A549 (cell line): ENCODE measurements around the gene FGGY.

Source experiments
- CBX8 ChIP-seq: fragments of 200-600 bp; sonication (generic); IDR thresholded peaks from 2 replicates; pipeline ENCODE4 v1.6.1; 2016
- CEBPB ChIP-seq, 2 experiments: fragments of >200 bp in 1 of 2; sonication (Bioruptor Twin) in 1 of 2; formaldehyde crosslinking in 1 of 2; IDR thresholded peaks; 2 replicates each; pipeline ENCODE4 v1.6.1; 2012 to 2016
- EP300 ChIP-seq, 2 experiments: fragments of >200 bp; sonication (Bioruptor Twin); formaldehyde crosslinking; IDR thresholded peaks; 2 replicates in 1 of 2; 3 replicates in 1 of 2; pipeline ENCODE4 v1.6.1; 2016 to 2017
- HDAC2 ChIP-seq: fragments of 200-600 bp; sonication (generic); IDR thresholded peaks from 2 replicates; pipeline ENCODE4 v1.6.1; 2016
- JUN ChIP-seq, 2 experiments: fragments of >200 bp; sonication (Bioruptor Twin); formaldehyde crosslinking; IDR thresholded peaks; 2 replicates in 1 of 2; 3 replicates in 1 of 2; pipeline ENCODE4 v1.6.1; 2016 to 2017
- KDM5A ChIP-seq: fragments of 200-600 bp; sonication (generic); IDR thresholded peaks from 2 replicates; pipeline ENCODE4 v1.6.1; 2016; ENCODE audit warnings: antibody characterized with exemption, mild to moderate bottlenecking
- MAZ ChIP-seq: fragments of 150-350 bp; IDR thresholded peaks from 2 replicates; pipeline ENCODE4 v1.6.1; 2014; ENCODE audit warnings: antibody characterized with exemption, low read depth, low read length, borderline replicate concordance
- NR3C1 ChIP-seq: fragments of >200 bp; sonication (Bioruptor Twin); formaldehyde crosslinking; IDR thresholded peaks from 3 replicates; pipeline ENCODE4 v1.6.1; 2017
- RFX5 ChIP-seq: fragments of 450-650 bp; IDR thresholded peaks from 2 replicates; pipeline ENCODE4 v1.7.1; 2014; ENCODE audit warnings: antibody characterized with exemption, mild to moderate bottlenecking, moderate library complexity
- TP53 ChIP-seq: fragments of 250-450 bp; sonication (Bioruptor Pico); IDR thresholded peaks from 2 replicates; pipeline ENCODE4 v1.5.0; 2021; ENCODE audit warnings: mild to moderate bottlenecking, moderate library complexity
- TF ChIP-seq, protein P1 (sequence below): fragments of 250-450 bp; sonication (Bioruptor Pico); IDR thresholded peaks from 2 replicates; pipeline ENCODE4 v1.5.0; 2021; ENCODE audit warnings: mild to moderate bottlenecking, moderate library complexity, borderline replicate concordance
- TF ChIP-seq, protein P2 (sequence below): fragments of >200 bp; sonication (Bioruptor Twin); formaldehyde crosslinking; IDR thresholded peaks from 3 replicates; pipeline ENCODE4 v1.5.1; 2016
- TF ChIP-seq, protein P3 (sequence below): fragments of 450-650 bp; IDR thresholded peaks from 2 replicates; pipeline ENCODE4 v1.6.1; 2014; ENCODE audit warnings: antibody characterized with exemption

DNA sequence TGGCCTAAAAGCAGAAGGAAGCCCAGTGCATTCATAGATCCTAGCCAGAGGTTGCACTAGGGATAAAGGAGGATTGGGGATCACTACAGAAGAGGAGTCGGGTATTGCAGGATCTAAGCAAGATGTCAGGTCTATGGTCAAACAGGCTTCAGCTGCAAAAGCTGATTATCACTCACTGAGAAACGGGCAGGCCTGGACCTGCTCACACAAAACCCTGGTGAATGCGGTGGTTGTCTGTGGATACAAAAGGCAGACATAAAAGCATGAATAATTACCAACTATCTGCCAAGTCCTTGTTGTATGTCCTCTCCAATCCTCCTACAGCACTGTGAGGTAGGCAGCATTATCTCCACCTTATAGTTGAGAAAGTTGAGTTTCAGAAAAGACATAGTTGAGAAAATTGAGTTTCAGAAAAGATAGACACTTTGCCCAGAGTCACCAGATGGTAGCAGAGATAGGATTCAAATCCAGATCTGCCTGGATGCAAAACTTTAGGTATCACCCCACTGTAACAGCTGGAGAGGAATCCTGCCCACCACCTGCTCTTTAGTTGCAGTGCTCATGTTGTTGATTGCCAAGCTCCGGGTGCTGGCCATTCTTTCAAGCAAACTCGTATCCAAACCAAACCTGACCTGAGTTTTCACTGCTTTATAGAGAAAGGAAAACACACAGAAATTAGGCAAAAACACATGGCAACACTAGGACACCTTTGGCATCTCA lies 468.3 kb downstream of the FGGY start:
- TF ChIP-seq, protein P1, sequence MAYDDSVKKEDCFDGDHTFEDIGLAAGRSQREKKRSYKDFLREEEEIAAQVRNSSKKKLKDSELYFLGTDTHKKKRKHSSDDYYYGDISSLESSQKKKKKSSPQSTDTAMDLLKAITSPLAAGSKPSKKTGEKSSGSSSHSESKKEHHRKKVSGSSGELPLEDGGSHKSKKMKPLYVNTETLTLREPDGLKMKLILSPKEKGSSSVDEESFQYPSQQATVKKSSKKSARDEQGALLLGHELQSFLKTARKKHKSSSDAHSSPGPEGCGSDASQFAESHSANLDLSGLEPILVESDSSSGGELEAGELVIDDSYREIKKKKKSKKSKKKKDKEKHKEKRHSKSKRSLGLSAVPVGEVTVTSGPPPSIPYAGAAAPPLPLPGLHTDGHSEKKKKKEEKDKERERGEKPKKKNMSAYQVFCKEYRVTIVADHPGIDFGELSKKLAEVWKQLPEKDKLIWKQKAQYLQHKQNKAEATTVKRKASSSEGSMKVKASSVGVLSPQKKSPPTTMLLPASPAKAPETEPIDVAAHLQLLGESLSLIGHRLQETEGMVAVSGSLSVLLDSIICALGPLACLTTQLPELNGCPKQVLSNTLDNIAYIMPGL = no peak
- no peak for TF ChIP-seq TP53 (CRISPR knock-in tag)
- TF ChIP-seq, protein P2, sequence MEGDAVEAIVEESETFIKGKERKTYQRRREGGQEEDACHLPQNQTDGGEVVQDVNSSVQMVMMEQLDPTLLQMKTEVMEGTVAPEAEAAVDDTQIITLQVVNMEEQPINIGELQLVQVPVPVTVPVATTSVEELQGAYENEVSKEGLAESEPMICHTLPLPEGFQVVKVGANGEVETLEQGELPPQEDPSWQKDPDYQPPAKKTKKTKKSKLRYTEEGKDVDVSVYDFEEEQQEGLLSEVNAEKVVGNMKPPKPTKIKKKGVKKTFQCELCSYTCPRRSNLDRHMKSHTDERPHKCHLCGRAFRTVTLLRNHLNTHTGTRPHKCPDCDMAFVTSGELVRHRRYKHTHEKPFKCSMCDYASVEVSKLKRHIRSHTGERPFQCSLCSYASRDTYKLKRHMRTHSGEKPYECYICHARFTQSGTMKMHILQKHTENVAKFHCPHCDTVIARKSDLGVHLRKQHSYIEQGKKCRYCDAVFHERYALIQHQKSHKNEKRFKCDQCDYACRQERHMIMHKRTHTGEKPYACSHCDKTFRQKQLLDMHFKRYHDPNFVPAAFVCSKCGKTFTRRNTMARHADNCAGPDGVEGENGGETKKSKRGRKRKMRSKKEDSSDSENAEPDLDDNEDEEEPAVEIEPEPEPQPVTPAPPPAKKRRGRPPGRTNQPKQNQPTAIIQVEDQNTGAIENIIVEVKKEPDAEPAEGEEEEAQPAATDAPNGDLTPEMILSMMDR = no peak
- TF ChIP-seq KDM5A = no peak
- no peak for TF ChIP-seq CBX8
- TF ChIP-seq, protein P3, sequence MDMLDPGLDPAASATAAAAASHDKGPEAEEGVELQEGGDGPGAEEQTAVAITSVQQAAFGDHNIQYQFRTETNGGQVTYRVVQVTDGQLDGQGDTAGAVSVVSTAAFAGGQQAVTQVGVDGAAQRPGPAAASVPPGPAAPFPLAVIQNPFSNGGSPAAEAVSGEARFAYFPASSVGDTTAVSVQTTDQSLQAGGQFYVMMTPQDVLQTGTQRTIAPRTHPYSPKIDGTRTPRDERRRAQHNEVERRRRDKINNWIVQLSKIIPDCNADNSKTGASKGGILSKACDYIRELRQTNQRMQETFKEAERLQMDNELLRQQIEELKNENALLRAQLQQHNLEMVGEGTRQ = no peak
- TF ChIP-seq EP300 (IDR thresholded peaks at IDR 0.05) = no peak
- TF ChIP-seq MAZ = no peak
- no peak for TF ChIP-seq RFX5
- TF ChIP-seq CEBPB (IDR thresholded peaks at IDR 0.05) = no peak
- no peak for TF ChIP-seq HDAC2
- TF ChIP-seq NR3C1 = no peak
- no peak for TF ChIP-seq JUN (IDR thresholded peaks at IDR 0.05)
